SU-DHL-6 (cell line): ENCODE results near the gene TMEM14A.
"Not testable (repeated sequence)": the region's sequence is repeated elsewhere in the genome, so short reads cannot be mapped to it uniquely, and the experiment has no call there.

Experiments used
- H2AFZ ChIP-seq: fragments of 200-600 bp; sonication (generic); 2 replicates; pipeline ENCODE4 v1.6.1; 2014; ENCODE audit warnings: low read depth, mild to moderate bottlenecking, moderate library complexity, mixed read lengths, antibody characterized with exemption, low read length; ENCODE audit not compliant: severe bottlenecking
- H3F3A ChIP-seq: fragments of 200-600 bp; shearing (Covaris generic); 2 replicates; pipeline ENCODE4 v1.6.0; 2016; ENCODE audit warnings: antibody characterized with exemption, mild to moderate bottlenecking; ENCODE audit not compliant: insufficient read depth
- H3K27ac ChIP-seq: fragments of 200-600 bp; sonication (generic); 2 replicates; pipeline ENCODE4 v1.5.1; 2016; ENCODE audit warnings: low read depth, mild to moderate bottlenecking, low read length, moderate library complexity, mixed read lengths
- H3K27me3 ChIP-seq: fragments of 200-600 bp; sonication (generic), shearing (Covaris generic); 2 replicates; pipeline ENCODE4 v1.6.0; 2014; ENCODE audit warnings: mild to moderate bottlenecking, low read length
- H3K36me3 ChIP-seq: fragments of 200-600 bp; sonication (generic); 2 replicates; pipeline ENCODE4 v1.6.1; 2014; ENCODE audit warnings: mild to moderate bottlenecking, low read length, mixed read lengths
- H3K4me2 ChIP-seq: fragments of 300-600, 200-600 bp; shearing (Covaris generic), sonication (generic); 2 replicates; pipeline ENCODE4 v1.6.0; 2014; ENCODE audit warnings: low read length, low read depth, mild to moderate bottlenecking; ENCODE audit not compliant: poor library complexity, severe bottlenecking
- H3K4me3 ChIP-seq: fragments of 200-600 bp; sonication (generic); 2 replicates; pipeline ENCODE4 v1.5.1; 2014; ENCODE audit warnings: antibody characterized with exemption, low read length, mild to moderate bottlenecking, mixed read lengths; ENCODE audit not compliant: insufficient read depth, poor library complexity, severe bottlenecking
- H3K79me2 ChIP-seq: fragments of 200-600 bp; sonication (generic); 2 replicates; pipeline ENCODE4 v1.6.1; 2014; ENCODE audit warnings: mild to moderate bottlenecking, low read length, moderate library complexity; ENCODE audit not compliant: insufficient read depth
- H3K9ac ChIP-seq: fragments of 200-600 bp; sonication (generic); 2 replicates; pipeline ENCODE4 v1.7.0; 2014; ENCODE audit warnings: mild to moderate bottlenecking, low read length
- H3K9me2 ChIP-seq: fragments of 200-600 bp; sonication (generic); replicated peaks from 2 replicates; pipeline ENCODE4 v1.6.1; 2014; ENCODE audit warnings: low read length; ENCODE audit not compliant: insufficient read depth
- H3K9me3 ChIP-seq: fragments of 200-600 bp; sonication (generic); 2 replicates; pipeline ENCODE4 v1.6.1; 2014; ENCODE audit warnings: low read length, mixed read lengths; ENCODE audit not compliant: insufficient read depth
- H4K20me1 ChIP-seq: fragments of 200-600 bp; sonication (generic); 2 replicates; pipeline ENCODE4 v1.6.1; 2014; ENCODE audit warnings: low read depth, mild to moderate bottlenecking, antibody characterized with exemption, low read length, moderate library complexity, mixed read lengths
- CTCF ChIP-seq: fragments of 200-600 bp; sonication (generic); IDR thresholded peaks from one replicate; pipeline ENCODE4 v1.5.1; 2017; ENCODE audit warnings: antibody characterized with exemption, mild to moderate bottlenecking, low read length, moderate library complexity; ENCODE audit not compliant: insufficient read depth, poor library complexity, severe bottlenecking
- EZH2phosphoT487 ChIP-seq: fragments of 200-600 bp; sonication (generic), shearing (Covaris generic); conservative IDR thresholded peaks from 2 replicates; pipeline ENCODE4 v1.6.1; 2018; ENCODE audit warnings: mild to moderate bottlenecking, antibody characterized with exemption, low read length, moderate library complexity, mixed read lengths

The TMEM14A gene

GRCh38 chr6:52650941-52651340 is 20.0 kb upstream of the TMEM14A start:
- H3K79me2 ChIP-seq = no peaks in the 10 kb centered on the region
- no peaks in the 10 kb centered on the region for H3K9me3 ChIP-seq
- no peaks in the 10 kb centered on the region for H3K9me2 ChIP-seq
- no peak overlapping the region for H2AFZ ChIP-seq
- H3K9ac ChIP-seq = no peak overlapping the region
- no peak overlapping the region for H3K4me3 ChIP-seq
- H3F3A ChIP-seq = no peaks in the 10 kb centered on the region
- no peak overlapping the region for H3K4me2 ChIP-seq
- no peaks in the 10 kb centered on the region for H3K27me3 ChIP-seq
- no peaks in the 10 kb centered on the region for H4K20me1 ChIP-seq
- no peak for TF ChIP-seq EZH2phosphoT487
- no peak for TF ChIP-seq CTCF
- no peaks in the 10 kb centered on the region for H3K36me3 ChIP-seq
- H3K27ac ChIP-seq = no peak overlapping the region

- H3K36me3 ChIP-seq = no peaks in the 10 kb centered on the region
- H3K9me2 ChIP-seq = no peaks in the 10 kb centered on the region
- no peaks in the 10 kb centered on the region for H4K20me1 ChIP-seq
- H3K4me3 ChIP-seq = no peak overlapping the region
- no peak overlapping the region for H3K27ac ChIP-seq
- no peak overlapping the region for H3K4me2 ChIP-seq
- no peaks in the 10 kb centered on the region for H3K9me3 ChIP-seq
- no peaks in the 10 kb centered on the region for H3K27me3 ChIP-seq
- H2AFZ ChIP-seq = no peak overlapping the region
- H3K79me2 ChIP-seq = no peaks in the 10 kb centered on the region
- H3K9ac ChIP-seq = no peak overlapping the region
- TF ChIP-seq CTCF = no peak
- TF ChIP-seq EZH2phosphoT487 = no peak
- no peaks in the 10 kb centered on the region for H3F3A ChIP-seq
These were observed 17.8 kb upstream of the TMEM14A start for GRCh38 chr6:52653151-52653550.

- Histone ChIP-seq H3F3A (no peaks in the 10 kb centered on the region), H3K27ac (no peak overlapping the region), H3K27me3 (no peaks in the 10 kb centered on the region), H4K20me1 (no peaks in the 10 kb centered on the region), H2AFZ (no peak overlapping the region), H3K36me3 (no peaks in the 10 kb centered on the region), H3K4me3 (no peak overlapping the region), H3K9me3 (no peaks in the 10 kb centered on the region), H3K4me2 (no peak overlapping the region), H3K79me2 (no peaks in the 10 kb centered on the region), H3K9me2 (no peaks in the 10 kb centered on the region), H3K9ac (no peak overlapping the region)
- TF ChIP-seq EZH2phosphoT487 = no peak
These were observed 16.9 kb upstream of the TMEM14A start for GRCh38 chr6:52654007-52654406.

GRCh38 chr6:52654592-52654991 is 16.3 kb upstream of the TMEM14A start:
- Histone ChIP-seq H3K9ac (no peak overlapping the region), H3K27me3 (no peaks in the 10 kb centered on the region), H3K27ac (no peak overlapping the region), H3K9me3 (no peaks in the 10 kb centered on the region), H3K4me3 (no peak overlapping the region), H3K36me3 (no peaks in the 10 kb centered on the region), H3K9me2 (no peaks in the 10 kb centered on the region), H3K4me2 (no peak overlapping the region), H4K20me1 (no peaks in the 10 kb centered on the region), H3F3A (no peaks in the 10 kb centered on the region), H2AFZ (no peak overlapping the region), H3K79me2 (no peaks in the 10 kb centered on the region)
- TF ChIP-seq CTCF = no peak
- no peak for TF ChIP-seq EZH2phosphoT487

- not testable (repeated sequence) for H3K9me2 ChIP-seq, H3K27ac ChIP-seq, H3K9ac ChIP-seq, H3K9me3 ChIP-seq, H2AFZ ChIP-seq, H3K79me2 ChIP-seq, H3K36me3 ChIP-seq, H3K4me2 ChIP-seq, H3F3A ChIP-seq, H3K4me3 ChIP-seq, H4K20me1 ChIP-seq, H3K27me3 ChIP-seq
These were observed 15.0 kb upstream of the TMEM14A start for GRCh38 chr6:52655941-52656340.
